PFSK-1 (cell line): ENCODE data around the gene GRWD1.

Experiments
- FOXP2 ChIP-seq: optimal IDR thresholded peaks from 2 replicates; pipeline ENCODE3; 2011; ENCODE audit warnings: borderline replicate concordance, control low read depth, inconsistent platforms; ENCODE audit not compliant: insufficient read depth; ENCODE audit errors: extremely low read length, extremely low read depth
- POLR2AphosphoS5 ChIP-seq: IDR thresholded peaks from 2 replicates; pipeline ENCODE4 v1.6.1; 2012; ENCODE audit warnings: low read depth, mild to moderate bottlenecking, control low read depth, low read length, moderate library complexity
- REST ChIP-seq, 2 experiments: IDR thresholded peaks; 2 replicates each; pipeline versions ENCODE4 v1.6.1 to v1.8.0; 2011 to 2012; ENCODE audit warnings: low read depth in 2 of 2, low read length in 2 of 2, control low read depth in 1 of 2, inconsistent platforms in 1 of 2, mild to moderate bottlenecking in 1 of 2, moderate library complexity in 1 of 2; ENCODE audit not compliant: insufficient read depth in 1 of 2
- SIN3A ChIP-seq: IDR thresholded peaks from 2 replicates; pipeline ENCODE4 v1.6.1; 2012; ENCODE audit warnings: mild to moderate bottlenecking, low read length, moderate library complexity, borderline replicate concordance; ENCODE audit not compliant: insufficient read depth
- TAF1 ChIP-seq: IDR thresholded peaks from 2 replicates; pipeline ENCODE4 v1.6.1; 2012; ENCODE audit warnings: low read length, control low read depth, borderline replicate concordance; ENCODE audit not compliant: insufficient read depth

Gene GRWD1

DNA sequence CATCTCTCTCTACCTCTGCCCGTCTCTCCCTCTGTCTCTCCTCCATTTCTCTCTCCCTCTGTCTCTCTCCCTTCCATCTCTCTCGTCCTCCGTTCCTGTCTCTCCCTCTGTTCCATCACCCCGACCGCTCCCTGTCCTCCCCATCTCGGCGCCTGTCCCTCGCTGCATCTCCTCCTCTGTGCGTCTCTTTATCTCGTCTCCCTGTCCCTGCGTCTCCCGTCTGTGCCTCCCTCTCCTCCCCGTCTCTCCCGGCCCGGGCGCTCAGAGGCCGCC lies 47.7 kb upstream of the GRWD1 start:
- no peak for TF ChIP-seq POLR2AphosphoS5
- no peak for TF ChIP-seq SIN3A
- no peak for TF ChIP-seq REST (IDR thresholded peaks at IDR 0.05; ENCODE audit: insufficient read depth in 1 of 2, low read depth in 2 of 2, low read length in 2 of 2)
- no peak for TF ChIP-seq FOXP2
- TF ChIP-seq TAF1, result no peak

- no peak for TF ChIP-seq SIN3A
- no peak for TF ChIP-seq REST (IDR thresholded peaks at IDR 0.05; ENCODE audit: insufficient read depth in 1 of 2, low read depth in 2 of 2, low read length in 2 of 2)
- TF ChIP-seq FOXP2, result no peak
- TF ChIP-seq POLR2AphosphoS5, result no peak
Measured at GRCh38 chr19:48398375-48399235, 47.2 kb upstream of the GRWD1 start.

- TF ChIP-seq POLR2AphosphoS5 (peak; percentile 83), TAF1 (no peak; the same call in 1 of the 2 replicates), FOXP2 (no peak), REST (IDR thresholded peaks at IDR 0.05; ENCODE audit: insufficient read depth in 1 of 2, low read depth in 2 of 2, low read length in 2 of 2) (peak; percentile 50 to 73; a peak in 3 of 4 replicates), SIN3A (no peak)
Measured at GRCh38 chr19:48400018-48400742, 45.6 kb upstream of the GRWD1 start.

DNA sequence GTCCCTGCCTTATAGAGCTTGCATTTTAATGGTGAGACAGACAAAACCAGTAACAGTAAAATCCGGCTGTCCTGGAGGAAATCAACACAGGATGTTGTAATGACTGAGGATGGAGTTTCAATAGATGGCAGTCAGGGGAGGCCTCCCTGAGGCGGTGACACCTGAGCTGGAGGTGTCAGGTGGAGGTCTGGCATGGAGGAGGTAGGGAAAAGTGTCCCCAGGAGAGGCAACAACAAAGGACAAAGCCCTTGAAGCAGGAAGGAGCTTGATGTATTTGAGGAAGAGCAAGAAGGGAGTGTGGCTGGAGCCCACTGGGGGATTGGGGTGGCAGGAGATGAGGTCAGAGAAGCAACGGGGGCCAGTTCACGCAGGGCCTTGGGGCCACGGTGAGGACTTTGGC lies 44.5 kb upstream of the GRWD1 start:
- no peak for TF ChIP-seq SIN3A
- no peak for TF ChIP-seq TAF1
- no peak for TF ChIP-seq POLR2AphosphoS5
- no peak for TF ChIP-seq REST (IDR thresholded peaks at IDR 0.05; ENCODE audit: insufficient read depth in 1 of 2, low read depth in 2 of 2, low read length in 2 of 2)
- TF ChIP-seq FOXP2, result no peak
